AG04449 (cell line): Measurements from ENCODE around the gene PADI4.
"Not testable (repeated sequence)": the region's sequence is repeated elsewhere in the genome, so short reads cannot be mapped to it uniquely, and the experiment has no call there.

Experiments
- CTCF ChIA-PET: fragments of 350-600 bp; formaldehyde crosslinking; extraction: SDS; loops from one replicate; lab custom pipeline; 2021; ENCODE audit warnings: antibody characterized with exemption; lab: Yijun Ruan, JAX
- POLR2A ChIA-PET: fragments of 400-600, 350-600 bp; formaldehyde crosslinking; extraction: SDS; loops from one replicate; lab custom pipeline; 2020; ENCODE audit warnings: antibody characterized with exemption, inconsistent platforms; lab: Yijun Ruan, JAX
- DNase-seq: peaks from one replicate; pipeline ENCODE4 v3.0.0-alpha.2; 2010; ENCODE audit warnings: low read depth, low spot score
- H3K4me3 ChIP-seq: 2 replicates; pipeline ENCODE4 v1.5.1; 2011; ENCODE audit warnings: low read depth, mild to moderate bottlenecking, control low read depth, low read length
- CTCF ChIP-seq: IDR thresholded peaks from one replicate; pipeline ENCODE4 v1.5.1; 2011; ENCODE audit warnings: mild to moderate bottlenecking, moderate library complexity, low read length, control low read depth, inconsistent platforms; ENCODE audit not compliant: insufficient read depth; ENCODE audit errors: missing control alignments

PADI4 gene

GRCh38 chr1:17316704-17317103, 8.7 kb downstream of the PADI4 start:
- no peak for DNase-seq
- TF ChIP-seq CTCF, result no peak
- no peak overlapping the region for H3K4me3 ChIP-seq
- POLR2A ChIA-PET, result no interaction called here
- CTCF ChIA-PET, result no interaction called here

- CTCF ChIA-PET, result no interaction called here
- POLR2A ChIA-PET, result no interaction called here
- no peak overlapping the region for H3K4me3 ChIP-seq
- no peak for DNase-seq
- TF ChIP-seq CTCF, result no peak
Measured at GRCh38 chr1:17318262-17318661, 10.3 kb downstream of the PADI4 start.

GRCh38 chr1:17319561-17320350, 11.8 kb downstream of the PADI4 start:
- no peak for TF ChIP-seq CTCF
- ChIA-PET POLR2A (no interaction called here), CTCF (interaction anchor here (1.2 kb wide), 1 partner anchor 17 kb away, joined by 7 read pairs; no protein-coding TSS in a partner anchor)
- no peak overlapping the region for H3K4me3 ChIP-seq
- no peak for DNase-seq

- POLR2A ChIA-PET, DNase-seq, H3K4me3 ChIP-seq: not testable (repeated sequence)
- CTCF ChIA-PET, result interaction anchor here (1.7 kb wide), 1 partner anchor 14 kb away, joined by 11 read pairs; no protein-coding TSS in a partner anchor
Measured at GRCh38 chr1:17321857-17322390, 13.9 kb downstream of the PADI4 start.

GRCh38 chr1:17328855-17329254, 20.9 kb downstream of the PADI4 start:
- TF ChIP-seq CTCF, result no peak
- DNase-seq, result no peak
- H3K4me3 ChIP-seq, result no peak overlapping the region
- POLR2A ChIA-PET, result no interaction called here
- CTCF ChIA-PET, result interaction anchor here (1.0 kb wide), 1 partner anchor 12 kb away, joined by 3 read pairs; no protein-coding TSS in a partner anchor

GRCh38 chr1:17329610-17330009, 21.6 kb downstream of the PADI4 start:
- no peak for TF ChIP-seq CTCF
- ChIA-PET CTCF (interaction anchor here (1.0 kb wide), 1 partner anchor 11 kb away, joined by 3 read pairs; no protein-coding TSS in a partner anchor), POLR2A (no interaction called here)
- H3K4me3 ChIP-seq, result no peak overlapping the region
- no peak for DNase-seq

- H3K4me3 ChIP-seq, result no peak overlapping the region
- DNase-seq, result no peak
- TF ChIP-seq CTCF, result no peak
- ChIA-PET POLR2A (interaction anchor here (0.5 kb wide), 1 partner anchor 427 kb away, joined by 4 read pairs; no protein-coding TSS in a partner anchor), CTCF (no interaction called here)
Measured at GRCh38 chr1:17330856-17331255, 22.9 kb downstream of the PADI4 start.
